Measurements from ENCODE around the gene RAD51B.

- TF ChIP-seq, protein P1, sequence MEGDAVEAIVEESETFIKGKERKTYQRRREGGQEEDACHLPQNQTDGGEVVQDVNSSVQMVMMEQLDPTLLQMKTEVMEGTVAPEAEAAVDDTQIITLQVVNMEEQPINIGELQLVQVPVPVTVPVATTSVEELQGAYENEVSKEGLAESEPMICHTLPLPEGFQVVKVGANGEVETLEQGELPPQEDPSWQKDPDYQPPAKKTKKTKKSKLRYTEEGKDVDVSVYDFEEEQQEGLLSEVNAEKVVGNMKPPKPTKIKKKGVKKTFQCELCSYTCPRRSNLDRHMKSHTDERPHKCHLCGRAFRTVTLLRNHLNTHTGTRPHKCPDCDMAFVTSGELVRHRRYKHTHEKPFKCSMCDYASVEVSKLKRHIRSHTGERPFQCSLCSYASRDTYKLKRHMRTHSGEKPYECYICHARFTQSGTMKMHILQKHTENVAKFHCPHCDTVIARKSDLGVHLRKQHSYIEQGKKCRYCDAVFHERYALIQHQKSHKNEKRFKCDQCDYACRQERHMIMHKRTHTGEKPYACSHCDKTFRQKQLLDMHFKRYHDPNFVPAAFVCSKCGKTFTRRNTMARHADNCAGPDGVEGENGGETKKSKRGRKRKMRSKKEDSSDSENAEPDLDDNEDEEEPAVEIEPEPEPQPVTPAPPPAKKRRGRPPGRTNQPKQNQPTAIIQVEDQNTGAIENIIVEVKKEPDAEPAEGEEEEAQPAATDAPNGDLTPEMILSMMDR (IDR thresholded peaks at IDR 0.05): no peak
- TF ChIP-seq POLR2A (IDR thresholded peaks at IDR 0.05): no peak
These were observed 746.5 kb downstream of the RAD51B start for GRCh38 chr14:68566075-68566474.
